Raji (cell line): Measurements from ENCODE around the gene ANKRD53.

Experiments used
- POLR2A ChIP-seq: IDR thresholded peaks from 2 replicates; pipeline ENCODE4 v1.6.1; 2011; ENCODE audit warnings: low read depth, low read length, control low read depth; ENCODE audit not compliant: insufficient read depth

The ANKRD53 gene

DNA sequence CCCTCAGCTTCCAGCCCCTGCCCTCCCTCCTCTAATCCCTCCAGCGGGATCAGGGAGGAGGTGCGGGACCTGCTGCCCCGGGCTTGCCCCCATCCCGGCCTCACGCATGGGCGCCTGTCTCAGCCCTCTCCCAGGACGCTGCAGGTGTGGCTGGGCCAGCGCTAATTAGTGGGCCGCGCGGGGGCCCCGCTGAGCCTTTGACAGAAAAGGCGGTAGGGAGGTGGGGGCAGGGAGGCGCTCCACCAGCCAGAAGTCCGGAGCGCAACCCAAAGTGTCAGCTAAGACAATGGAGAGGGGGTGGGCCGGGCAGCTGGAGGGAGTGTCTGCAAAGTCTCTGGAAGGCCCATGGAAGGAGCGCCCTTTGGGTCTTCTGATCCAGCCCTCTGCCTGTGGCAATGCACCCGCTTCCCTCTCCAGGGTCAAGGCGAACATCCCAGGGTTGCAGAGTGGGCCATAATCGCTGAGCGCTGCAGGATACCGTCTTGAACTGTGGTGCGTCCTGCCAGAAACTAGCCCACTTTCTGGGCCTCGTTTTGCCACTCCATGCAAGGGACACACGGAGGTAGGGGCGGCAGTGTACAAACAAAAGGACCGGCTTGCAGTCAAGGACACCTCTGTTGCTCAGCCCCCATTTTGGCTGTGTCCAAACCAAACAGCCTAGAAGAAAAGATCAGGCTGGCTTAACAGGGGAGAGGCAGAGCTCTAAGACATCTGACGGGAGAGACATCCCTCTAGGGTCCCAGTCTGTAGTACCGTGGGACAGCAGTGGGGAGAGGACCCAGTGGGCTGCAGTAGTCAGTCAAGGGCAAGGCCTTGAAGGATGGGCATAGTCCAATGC lies 39.2 kb upstream of the ANKRD53 start:
- no peak for TF ChIP-seq POLR2A

DNA sequence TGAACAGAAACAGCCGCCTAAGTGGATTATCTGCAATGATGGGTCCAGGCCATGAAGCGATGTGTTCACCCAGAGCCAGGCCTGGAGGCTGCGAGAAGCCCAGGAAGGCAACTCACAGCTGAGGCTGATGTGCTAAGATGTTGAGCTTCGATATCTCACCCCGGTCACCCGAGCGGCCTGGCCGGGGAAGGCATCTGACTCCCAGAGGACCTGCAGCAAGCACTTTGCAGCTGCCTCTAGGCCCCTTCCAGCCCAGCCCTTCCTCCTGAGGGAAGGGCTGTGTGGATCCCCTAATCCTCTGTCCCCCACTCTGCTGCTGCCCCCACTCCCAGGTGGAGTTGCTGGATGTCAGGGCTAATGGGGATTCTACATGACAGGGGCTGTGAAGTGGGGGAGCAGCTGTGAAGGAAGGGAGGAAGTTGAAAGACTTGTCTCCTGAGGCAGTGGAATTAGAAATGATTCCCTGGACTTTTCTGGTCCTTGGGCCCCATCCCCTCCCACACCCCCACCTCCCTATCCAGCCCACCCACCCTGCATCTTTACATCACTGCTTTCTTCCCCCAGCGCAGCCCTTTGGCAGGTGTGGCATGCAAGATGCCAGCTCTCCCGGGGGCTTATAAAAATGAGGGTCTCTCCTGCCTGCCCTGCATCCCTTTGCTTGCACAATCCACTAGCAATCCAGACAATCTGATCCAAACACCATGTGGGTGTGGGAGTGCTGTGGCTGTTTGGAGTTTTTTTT lies 38.4 kb upstream of the ANKRD53 start:
- no peak for TF ChIP-seq POLR2A

DNA sequence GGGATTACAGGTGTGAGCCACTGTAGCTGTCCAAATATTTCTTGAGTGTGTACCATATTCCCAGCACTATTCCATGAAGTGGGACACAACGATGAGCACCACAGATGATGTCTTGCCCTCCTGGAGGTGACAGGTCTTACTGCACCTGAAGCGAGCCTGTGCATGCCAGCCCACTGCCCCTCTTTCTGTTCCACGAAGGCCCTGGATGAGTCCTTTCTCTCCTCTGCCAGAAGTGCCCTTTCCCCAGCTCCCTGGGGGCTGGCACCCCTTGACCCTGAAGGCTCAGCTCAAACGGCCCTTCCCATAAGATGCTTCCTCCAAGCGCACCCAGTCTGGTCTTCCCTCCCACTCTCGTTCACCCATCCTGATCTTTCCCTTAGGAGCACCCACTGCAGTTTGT lies 37.2 kb upstream of the ANKRD53 start:
- TF ChIP-seq POLR2A: no peak

DNA sequence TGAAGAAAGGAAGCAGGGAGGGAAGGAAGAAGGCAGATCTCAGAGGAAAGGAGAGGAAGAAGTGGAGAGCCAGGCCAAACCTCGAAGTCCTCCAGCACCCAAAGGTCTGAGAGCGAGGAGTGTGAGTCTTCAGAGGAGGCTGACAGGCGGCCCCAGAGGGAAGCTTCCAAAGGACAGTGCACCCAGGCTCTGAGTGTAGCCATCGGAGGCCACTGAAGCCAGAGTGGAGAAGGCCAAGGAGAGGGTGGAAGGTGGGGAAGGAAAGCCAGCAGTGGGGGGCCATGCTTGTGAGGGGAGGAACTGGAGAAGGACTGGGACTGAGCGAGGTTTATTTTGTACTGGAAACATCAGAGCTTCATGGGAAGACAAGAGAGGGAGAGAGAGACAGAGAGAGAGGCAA lies 36.7 kb upstream of the ANKRD53 start:
- no peak for TF ChIP-seq POLR2A

DNA sequence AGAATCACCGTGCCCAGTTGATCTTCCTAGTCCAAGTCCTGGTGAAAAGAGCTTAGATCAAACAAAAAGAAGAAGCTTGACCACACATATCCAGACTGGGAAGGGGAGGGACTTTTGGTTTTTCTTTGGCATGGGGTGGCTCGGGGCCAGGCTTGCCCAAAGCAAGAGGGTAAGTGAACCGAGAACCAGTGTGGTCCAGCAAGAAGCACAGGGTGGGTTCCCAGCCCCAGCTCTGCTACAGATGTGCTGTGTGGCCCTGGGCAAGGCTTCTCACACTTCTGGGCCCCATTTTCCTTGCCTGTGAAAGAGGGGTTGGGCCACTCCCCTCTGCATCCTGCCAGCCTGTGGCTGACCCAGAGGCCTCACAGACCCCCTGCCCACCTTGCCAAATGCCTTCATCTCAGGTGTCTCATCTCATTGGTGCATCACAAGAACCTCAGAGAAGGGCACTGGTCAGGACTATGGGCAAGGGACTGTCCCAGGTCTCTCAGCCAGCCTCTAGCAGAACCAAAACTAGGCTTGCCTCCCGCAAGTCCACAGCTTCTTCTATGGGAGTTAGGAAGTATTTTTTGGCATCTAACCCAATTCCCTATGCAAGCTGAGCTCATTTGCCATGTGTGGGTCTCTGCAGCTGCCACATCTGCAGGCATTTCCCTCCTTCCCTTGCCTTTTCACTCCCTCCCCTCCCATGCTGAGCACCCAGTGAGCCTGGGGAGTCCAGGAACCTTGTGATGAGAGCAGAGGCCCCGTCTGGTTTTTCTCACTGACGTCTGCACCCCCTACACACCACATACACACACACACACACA lies 35.8 kb upstream of the ANKRD53 start:
- TF ChIP-seq POLR2A: no peak

DNA sequence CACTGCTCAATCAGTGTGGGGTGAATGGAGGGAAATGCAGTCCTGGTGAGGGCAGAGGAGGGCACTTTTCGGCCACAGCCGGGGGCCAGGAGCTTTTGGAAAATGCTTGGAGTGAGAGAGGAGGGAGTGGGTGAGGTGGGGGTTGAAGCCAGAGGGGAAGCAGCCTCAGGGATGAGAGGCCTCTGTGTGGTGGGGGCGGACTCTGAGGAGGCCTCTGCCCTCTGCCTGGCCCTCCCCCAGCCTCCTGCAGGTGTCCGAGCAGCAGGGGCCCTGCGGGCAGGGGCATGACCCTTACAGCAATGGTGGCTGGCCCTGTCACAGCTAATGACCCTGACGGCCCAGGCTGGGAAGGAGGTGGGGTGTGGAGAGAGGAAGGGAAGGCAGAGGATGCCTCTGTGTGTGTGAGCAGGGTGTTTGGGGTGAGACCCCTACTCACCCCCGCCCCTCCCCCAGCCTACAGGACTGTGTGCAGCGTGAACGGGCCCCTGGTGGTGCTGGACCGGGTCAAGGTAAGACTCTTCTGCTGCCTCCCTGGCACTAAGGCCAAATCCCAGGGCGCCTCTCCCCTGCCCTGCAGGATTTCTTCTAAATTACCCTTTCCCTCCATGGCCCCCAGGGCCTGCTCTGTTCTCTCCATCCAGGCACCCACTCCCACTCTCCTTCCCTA lies 35.1 kb upstream of the ANKRD53 start:
- no peak for TF ChIP-seq POLR2A

DNA sequence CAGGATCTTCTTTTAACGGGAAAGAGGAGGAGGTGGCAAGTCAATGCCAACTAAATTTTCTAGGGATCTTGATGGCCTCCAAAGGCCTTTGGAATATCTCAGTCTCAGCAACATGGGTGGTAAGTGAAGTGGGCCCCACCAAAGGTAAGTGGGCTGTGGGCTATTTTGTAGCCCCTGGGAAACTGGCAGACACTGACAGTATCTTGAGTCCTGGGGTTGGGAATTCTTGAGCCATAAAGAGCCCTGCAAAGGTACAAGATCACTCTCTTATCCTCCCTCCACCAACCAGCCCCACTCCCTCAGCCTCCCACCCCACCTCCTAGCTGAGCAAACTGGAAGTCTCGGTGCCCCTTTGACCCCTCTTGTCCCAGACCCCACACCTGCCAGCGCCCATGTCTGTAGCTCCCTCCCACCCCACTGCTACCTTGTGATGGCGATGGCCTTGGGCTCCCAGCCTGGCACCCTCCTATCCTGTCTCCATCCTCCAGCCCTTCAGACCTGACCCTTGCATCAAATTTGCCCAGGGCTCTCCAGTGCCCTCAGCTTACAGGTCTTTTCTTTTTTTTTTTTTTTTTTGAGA lies 34.2 kb upstream of the ANKRD53 start:
- no peak for TF ChIP-seq POLR2A

DNA sequence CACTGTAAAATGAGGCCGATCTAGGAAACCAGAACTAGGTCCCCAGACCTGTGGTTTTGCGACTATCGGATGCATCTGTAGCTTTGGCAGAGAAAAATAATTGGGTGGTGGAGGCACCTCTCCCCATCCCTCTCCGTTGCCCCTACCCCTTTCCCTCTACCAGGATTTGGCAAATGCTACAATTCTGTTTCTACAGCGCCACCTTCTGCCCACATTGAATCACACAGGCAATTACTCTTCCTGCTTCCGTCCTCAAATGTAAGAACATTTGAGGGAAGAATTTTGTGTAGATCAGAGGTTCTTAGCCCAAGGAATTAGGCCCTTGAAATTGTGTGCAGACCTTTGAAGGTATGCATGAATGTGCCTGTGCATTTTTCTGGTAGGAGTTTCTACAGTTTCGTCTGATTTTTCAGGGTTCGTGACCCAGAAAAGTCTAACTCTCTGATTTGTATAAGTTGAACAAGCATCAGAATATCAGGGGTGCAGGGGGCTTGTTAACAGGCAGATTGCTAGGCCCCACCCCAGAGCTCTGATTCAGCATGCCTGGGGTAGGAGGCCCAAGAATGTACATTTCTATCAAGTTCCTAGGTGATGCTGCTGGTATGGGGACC lies 31.5 kb upstream of the ANKRD53 start:
- TF ChIP-seq POLR2A: no peak

DNA sequence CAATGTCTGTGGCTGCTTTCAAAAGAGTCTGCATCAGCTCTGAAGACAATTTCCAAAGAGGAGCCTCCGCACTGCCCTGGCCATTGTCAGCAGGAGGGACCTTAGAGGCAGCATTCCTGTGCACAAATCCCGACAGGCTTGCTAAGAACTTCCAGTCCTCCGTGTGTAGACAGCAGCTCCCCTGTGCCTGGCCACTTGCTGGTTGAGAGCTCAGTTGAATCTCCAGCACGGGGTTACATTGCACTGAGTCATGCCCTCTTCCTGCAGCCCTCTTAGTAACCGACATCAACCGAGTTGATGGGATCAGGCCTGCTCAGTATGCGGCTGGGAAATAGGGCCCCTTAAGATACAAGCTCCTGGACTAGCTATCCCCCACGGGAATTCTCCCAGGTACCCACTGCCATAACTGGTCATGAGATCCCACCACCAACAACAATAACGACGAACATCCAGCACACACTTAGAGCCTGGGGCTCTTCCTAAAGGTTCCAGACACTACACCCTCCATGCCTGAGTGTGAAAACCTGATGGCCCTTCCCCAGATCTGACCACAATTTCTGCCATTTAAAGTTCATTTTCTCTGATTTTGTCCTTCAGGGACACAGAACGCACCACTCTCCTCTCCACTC lies 30.8 kb upstream of the ANKRD53 start:
- no peak for TF ChIP-seq POLR2A

DNA sequence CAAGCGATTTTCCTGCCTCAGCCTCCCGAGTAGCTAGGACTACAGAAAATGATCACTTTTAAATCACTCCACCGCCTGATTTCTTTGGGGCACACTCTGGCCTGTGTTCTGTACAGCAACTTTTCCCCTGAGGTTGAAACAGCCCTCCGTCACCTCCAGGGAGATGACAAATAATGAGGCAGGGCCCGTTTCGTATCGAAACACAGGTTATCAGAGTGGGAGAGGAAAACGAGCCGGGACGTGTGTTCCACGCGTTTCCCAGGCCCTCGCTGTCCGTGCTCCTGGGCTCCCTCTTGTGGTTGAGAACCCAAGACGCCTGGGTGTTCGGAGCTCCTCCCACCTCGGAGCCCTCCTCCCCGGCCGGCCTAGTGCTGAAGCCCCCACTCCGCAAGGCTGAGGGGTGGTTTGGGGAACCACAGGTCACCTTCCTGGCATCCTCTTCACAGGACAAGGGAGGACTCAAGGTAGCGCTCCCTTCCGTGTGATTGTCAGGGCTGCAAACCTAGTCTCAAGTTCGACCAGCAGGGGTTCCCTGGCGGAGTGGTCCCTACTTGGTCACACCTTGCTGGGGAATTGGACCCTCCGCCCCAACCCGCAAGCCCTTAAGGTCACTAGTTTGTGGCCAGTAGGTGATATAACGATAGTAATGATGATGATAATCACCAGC lies 30.0 kb upstream of the ANKRD53 start:
- peak; percentile 66 for TF ChIP-seq POLR2A

DNA sequence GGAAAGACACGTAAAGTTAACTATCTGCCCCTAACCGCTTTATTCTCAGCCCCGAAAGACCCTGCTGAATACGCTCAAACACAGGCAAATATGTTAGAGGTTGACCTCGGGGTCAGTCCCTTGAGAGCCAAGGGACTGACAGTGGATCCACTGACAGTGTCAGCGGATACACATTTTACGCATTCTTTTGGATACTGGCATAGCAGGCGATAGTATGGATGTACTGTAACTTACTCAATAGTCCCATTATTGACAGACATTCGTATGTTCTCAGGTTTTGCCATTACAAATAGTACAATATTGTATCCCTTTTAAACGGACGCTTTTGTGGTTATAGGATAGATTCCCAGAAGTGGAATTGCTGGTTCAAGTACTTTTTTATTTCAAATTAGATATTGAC lies 29.3 kb upstream of the ANKRD53 start:
- TF ChIP-seq POLR2A: no peak

DNA sequence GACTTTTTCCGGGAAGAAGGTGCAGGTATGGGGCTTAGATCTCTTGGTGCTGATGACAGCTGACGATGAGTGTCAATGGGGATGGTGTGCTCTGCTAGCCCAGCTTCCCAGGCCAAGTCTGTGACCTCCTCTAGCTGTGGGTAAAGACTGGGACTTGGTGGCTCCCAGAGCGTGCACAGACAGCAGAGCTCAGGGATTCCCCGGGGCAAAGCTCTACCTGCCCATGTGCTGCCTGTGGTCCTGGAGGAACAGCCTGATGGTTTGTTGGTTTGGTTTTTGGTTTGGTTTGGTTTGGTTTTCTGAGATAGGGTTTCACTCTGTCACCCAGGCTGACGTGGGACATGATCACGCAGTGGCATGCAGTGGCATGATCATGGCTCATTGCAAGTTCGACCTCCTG lies 23.5 kb upstream of the ANKRD53 start:
- no peak for TF ChIP-seq POLR2A

DNA sequence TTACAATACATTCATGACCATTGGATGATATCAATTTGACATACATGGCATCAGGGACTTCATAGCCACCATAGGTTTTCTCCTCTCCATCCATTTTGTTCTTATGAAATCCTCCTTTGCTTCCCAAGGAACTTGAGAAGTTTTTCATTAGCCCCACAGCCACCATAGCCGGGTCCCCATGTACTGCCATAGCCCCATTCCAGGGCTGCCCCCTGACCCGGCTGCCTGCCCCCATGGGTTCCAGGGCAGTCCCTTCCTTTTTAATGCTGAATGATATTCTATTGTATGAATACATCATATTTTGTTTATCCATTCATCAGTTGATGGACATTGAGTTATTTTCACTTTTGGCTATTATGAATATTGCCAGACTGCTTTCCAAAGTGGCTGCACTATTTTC lies 22.3 kb upstream of the ANKRD53 start:
- TF ChIP-seq POLR2A: no peak

DNA sequence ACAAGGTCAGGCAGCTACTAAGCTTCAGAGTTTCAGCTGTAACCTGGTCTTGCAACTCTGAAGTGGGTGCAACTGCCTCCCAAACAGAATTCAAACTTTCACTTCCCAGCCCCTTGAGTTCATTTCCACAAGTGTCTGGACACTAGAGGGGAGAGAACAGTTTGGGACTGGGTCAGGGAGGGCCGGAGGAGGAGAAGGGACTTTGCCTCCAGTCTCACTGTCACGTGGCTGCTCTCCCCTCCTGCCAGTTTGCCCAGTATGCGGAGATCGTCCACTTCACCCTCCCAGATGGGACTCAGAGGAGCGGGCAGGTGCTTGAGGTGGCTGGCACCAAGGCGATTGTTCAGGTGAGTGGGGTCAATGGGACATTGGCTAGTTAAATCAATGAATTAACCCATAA lies 20.6 kb upstream of the ANKRD53 start:
- no peak for TF ChIP-seq POLR2A

DNA sequence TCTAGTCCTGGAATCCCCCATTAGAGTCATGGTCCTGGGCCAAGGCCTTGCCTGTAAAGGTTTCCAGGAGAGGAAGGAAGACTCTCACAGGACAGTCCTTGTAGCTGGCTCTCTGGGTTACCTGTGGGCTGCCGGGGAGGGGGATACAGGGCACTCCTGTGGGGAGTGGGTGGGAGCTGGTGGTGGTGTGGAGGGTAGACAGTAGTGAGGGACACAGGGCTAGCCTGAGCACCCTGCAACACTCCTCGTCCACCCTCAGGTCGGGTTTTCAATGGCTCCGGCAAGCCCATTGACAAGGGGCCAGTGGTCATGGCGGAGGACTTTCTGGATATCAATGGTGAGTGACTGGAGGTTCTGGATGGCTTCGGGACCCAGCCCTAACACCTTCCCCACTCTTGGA lies 19.7 kb upstream of the ANKRD53 start:
- no peak for TF ChIP-seq POLR2A
